ENCODE measurements around the gene PCSK1.

The PCSK1 gene

DNA sequence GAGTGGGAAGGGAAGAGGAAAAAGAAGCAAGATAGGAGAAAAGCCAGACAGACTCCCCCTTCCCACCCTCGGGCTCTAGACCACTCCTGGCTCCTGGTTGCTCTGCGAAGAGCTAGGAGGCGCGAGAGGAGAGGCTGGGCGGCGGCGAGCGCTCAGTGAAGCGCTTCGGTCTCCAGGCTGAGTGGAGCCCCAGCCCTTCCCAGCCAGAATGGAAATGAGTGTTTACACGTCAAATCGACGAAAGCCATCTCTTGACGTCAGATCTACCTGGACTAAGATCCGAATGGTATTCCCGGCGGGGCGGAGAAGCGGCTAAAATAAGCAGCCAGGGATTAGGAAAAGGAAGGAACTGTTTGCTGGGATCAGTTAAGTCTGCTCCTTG, at the start of gene PCSK1:
Gene PCSK1, minus strand, starts transcription at position 183 of the 382 bp plus-strand sequence. CDS start 206 bp downstream, outside the sequence.
- Histone ChIP-seq H3K9me3 (ENCODE audit: insufficient read depth, low read length, severe bottlenecking) (no peaks in the 10 kb centered on the region), H4K20me1 (ENCODE audit: insufficient read depth, low read length) (no peaks in the 10 kb centered on the region; the same call in 1 of the 2 replicates), H3K4me2 (ENCODE audit: insufficient read depth, low read length) (no peak within 1 kb of the TSS), H3K27ac (ENCODE audit: low read length) (no peak within 1 kb of the TSS), H3K36me3 (ENCODE audit: insufficient read depth, low read length) (no peaks in the 10 kb centered on the region), H3K27me3 (ENCODE audit: insufficient read depth, low read length, poor library complexity) (no peaks in the 10 kb centered on the region), H3K4me1 (ENCODE audit: insufficient read depth, low read length) (no peaks in the 10 kb centered on the region), H2AFZ (ENCODE audit: low read depth, low read length) (no peak within 1 kb of the TSS), H3K79me2 (ENCODE audit: insufficient read depth, low read length) (no peaks in the 10 kb centered on the region), H3K9ac (ENCODE audit: low read depth, low read length) (no peak within 1 kb of the TSS), H3K4me3 (ENCODE audit: low read depth in 1 of 2, low read length in 2 of 2) (no peak within 1 kb of the TSS)
- TF ChIP-seq, protein P1, sequence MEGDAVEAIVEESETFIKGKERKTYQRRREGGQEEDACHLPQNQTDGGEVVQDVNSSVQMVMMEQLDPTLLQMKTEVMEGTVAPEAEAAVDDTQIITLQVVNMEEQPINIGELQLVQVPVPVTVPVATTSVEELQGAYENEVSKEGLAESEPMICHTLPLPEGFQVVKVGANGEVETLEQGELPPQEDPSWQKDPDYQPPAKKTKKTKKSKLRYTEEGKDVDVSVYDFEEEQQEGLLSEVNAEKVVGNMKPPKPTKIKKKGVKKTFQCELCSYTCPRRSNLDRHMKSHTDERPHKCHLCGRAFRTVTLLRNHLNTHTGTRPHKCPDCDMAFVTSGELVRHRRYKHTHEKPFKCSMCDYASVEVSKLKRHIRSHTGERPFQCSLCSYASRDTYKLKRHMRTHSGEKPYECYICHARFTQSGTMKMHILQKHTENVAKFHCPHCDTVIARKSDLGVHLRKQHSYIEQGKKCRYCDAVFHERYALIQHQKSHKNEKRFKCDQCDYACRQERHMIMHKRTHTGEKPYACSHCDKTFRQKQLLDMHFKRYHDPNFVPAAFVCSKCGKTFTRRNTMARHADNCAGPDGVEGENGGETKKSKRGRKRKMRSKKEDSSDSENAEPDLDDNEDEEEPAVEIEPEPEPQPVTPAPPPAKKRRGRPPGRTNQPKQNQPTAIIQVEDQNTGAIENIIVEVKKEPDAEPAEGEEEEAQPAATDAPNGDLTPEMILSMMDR (IDR thresholded peaks at IDR 0.05; ENCODE audit: borderline replicate concordance, extremely low read depth, low read length, poor library complexity, severe bottlenecking): no peak
- no peak for TF ChIP-seq EZH2 (IDR thresholded peaks at IDR 0.05; ENCODE audit: borderline replicate concordance, low read depth, low read length, severe bottlenecking)
- DNase-seq: no peak
- no peak for ATAC-seq (ENCODE audit: insufficient read depth, low read depth)

DNA sequence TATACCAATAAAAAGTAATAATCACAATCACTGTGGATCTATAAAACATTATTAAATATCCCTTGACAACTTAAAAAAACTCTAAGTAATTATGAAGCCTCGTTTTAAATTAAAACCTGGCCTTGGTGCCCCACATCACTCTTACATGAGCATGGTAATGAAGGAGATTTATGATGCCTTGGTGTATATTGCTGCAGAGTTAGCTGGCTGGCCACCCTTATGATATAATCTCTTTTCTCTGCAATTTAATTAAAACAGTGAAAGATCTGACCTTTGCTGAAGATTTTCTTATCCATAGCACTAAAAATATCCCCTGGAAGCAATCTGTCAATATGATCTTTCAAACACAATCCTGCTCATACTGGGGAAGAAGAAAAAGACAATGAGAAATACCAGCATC, 48.8 kb upstream of the PCSK1 start:
- Histone ChIP-seq H3K4me1 (ENCODE audit: insufficient read depth, low read length) (no peaks in the 10 kb centered on the region), H3K4me2 (ENCODE audit: insufficient read depth, low read length) (no peak overlapping the region), H3K9me3 (ENCODE audit: insufficient read depth, low read length, severe bottlenecking) (no peaks in the 10 kb centered on the region), H4K20me1 (ENCODE audit: insufficient read depth, low read length) (no peaks in the 10 kb centered on the region), H3K36me3 (ENCODE audit: insufficient read depth, low read length) (no peaks in the 10 kb centered on the region), H3K27ac (ENCODE audit: low read length) (no peak overlapping the region), H3K79me2 (ENCODE audit: insufficient read depth, low read length) (no peaks in the 10 kb centered on the region), H3K9ac (ENCODE audit: low read depth, low read length) (no peak overlapping the region), H2AFZ (ENCODE audit: low read depth, low read length) (no peak overlapping the region), H3K4me3 (ENCODE audit: low read depth in 1 of 2, low read length in 2 of 2) (no peak overlapping the region), H3K27me3 (ENCODE audit: insufficient read depth, low read length, poor library complexity) (peaks cover 8% of the 10 kb centered on the region)
- ATAC-seq (ENCODE audit: insufficient read depth, low read depth) (no peak), DNase-seq (no peak)
- TF ChIP-seq, protein P1 (IDR thresholded peaks at IDR 0.05; ENCODE audit: borderline replicate concordance, extremely low read depth, low read length, poor library complexity, severe bottlenecking): no peak
- TF ChIP-seq EZH2 (IDR thresholded peaks at IDR 0.05; ENCODE audit: borderline replicate concordance, low read depth, low read length, severe bottlenecking): no peak

DNA sequence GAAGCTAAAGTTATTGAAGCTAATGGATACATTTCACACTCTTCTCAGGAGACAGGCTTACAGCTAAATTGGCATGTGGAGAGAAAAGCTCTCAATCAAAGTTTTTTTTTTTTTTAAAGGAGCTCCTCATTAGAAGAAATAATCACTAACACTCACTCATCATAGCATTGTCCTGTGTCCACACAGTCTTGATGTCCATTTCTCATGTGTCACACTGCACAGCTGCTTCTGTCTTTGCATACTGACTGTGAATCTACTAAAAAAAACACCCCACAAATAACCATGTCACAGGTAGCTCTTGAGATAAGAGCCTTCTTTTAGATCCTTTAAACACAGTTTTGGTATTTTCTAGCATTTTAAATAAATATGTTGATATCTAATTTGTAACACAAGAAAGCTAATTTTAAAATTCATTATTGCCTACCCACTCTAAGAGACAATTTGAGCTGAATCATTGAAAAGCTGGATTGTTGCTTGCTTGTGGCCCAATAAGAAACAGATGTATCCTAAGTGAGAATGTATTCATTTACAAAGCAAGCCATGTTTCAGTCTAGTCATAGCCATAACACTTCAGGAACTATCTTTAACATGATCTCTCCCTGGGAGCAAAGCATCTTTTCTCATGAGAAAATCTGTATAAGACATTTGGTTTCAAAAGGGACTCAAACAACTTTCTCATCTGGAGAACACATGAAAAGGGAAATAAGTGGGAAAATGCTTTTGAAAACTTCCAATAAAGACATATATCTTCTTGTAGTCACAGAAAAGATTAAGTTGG, 48.1 kb upstream of the PCSK1 start:
- Histone ChIP-seq H3K79me2 (ENCODE audit: insufficient read depth, low read length) (no peaks in the 10 kb centered on the region), H3K4me3 (ENCODE audit: low read depth in 1 of 2, low read length in 2 of 2) (no peak overlapping the region), H3K4me2 (ENCODE audit: insufficient read depth, low read length) (no peak overlapping the region), H3K27ac (ENCODE audit: low read length) (no peak overlapping the region), H3K9me3 (ENCODE audit: insufficient read depth, low read length, severe bottlenecking) (no peaks in the 10 kb centered on the region), H3K27me3 (ENCODE audit: insufficient read depth, low read length, poor library complexity) (peaks cover 8% of the 10 kb centered on the region), H4K20me1 (ENCODE audit: insufficient read depth, low read length) (no peaks in the 10 kb centered on the region), H2AFZ (ENCODE audit: low read depth, low read length) (no peak overlapping the region), H3K36me3 (ENCODE audit: insufficient read depth, low read length) (no peaks in the 10 kb centered on the region), H3K4me1 (ENCODE audit: insufficient read depth, low read length) (no peaks in the 10 kb centered on the region), H3K9ac (ENCODE audit: low read depth, low read length) (no peak overlapping the region)
- ATAC-seq (ENCODE audit: insufficient read depth, low read depth): no peak
- TF ChIP-seq EZH2 (IDR thresholded peaks at IDR 0.05; ENCODE audit: borderline replicate concordance, low read depth, low read length, severe bottlenecking): no peak
- TF ChIP-seq, protein P1 (IDR thresholded peaks at IDR 0.05; ENCODE audit: borderline replicate concordance, extremely low read depth, low read length, poor library complexity, severe bottlenecking): no peak
- no peak for DNase-seq
